Effector CD4-positive, alpha-beta T cell (primary cell): ENCODE measurements around the gene IRGC. TPM values are rescaled to one million over a fixed set of nuclear protein-coding genes. Genes with fewer than 3 reads are reported as not detected.
"Not testable (repeated sequence)": the region's sequence is repeated elsewhere in the genome, so short reads cannot be mapped to it uniquely, and the experiment has no call there.

ENCODE experiments used
- DNase-seq: peaks from one replicate; pipeline ENCODE4 v3.0.0-alpha.2; 2020
- total RNA-seq: gene quantifications from one replicate; lab custom pipeline; 2026; lab: John Stamatoyannopoulos, UW

The IRGC gene, protein sequence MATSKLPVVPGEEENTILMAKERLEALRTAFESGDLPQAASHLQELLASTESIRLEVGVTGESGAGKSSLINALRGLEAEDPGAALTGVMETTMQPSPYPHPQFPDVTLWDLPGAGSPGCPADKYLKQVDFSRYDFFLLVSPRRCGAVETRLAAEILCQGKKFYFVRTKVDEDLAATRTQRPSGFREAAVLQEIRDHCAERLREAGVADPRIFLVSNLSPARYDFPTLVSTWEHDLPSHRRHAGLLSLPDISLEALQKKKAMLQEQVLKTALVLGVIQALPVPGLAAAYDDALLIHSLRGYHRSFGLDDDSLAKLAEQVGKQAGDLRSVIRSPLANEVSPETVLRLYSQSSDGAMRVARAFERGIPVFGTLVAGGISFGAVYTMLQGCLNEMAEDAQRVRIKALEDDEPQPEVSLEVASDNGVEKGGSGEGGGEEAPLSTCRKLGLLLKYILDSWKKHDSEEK
- total RNA-seq: not detected

DNA sequence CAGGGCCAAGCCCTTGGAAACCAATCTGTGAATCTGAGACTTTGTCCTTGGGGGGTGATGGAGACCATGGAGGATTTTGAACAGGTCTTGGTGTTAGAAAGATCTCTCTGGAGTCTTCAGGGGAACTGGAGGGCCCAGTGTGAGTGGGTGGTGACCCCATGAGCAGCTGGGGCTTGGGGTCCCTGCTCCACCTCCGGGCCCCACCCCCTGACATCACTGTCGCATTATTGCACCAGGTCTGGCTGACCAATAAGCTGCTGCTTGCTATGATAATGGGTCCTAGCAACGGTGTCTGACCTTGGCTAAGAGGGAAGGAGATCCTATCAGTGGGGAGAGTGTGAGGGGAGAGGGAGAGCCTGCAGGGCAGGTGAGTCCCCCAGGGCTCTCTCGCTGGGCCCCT lies at the start of gene IRGC:
IRGC (plus strand) TSS at position 301 of the 400 bp plus-strand sequence. CDS start 2,483 bp downstream, outside the sequence.
- DNase-seq: no peak

DNA sequence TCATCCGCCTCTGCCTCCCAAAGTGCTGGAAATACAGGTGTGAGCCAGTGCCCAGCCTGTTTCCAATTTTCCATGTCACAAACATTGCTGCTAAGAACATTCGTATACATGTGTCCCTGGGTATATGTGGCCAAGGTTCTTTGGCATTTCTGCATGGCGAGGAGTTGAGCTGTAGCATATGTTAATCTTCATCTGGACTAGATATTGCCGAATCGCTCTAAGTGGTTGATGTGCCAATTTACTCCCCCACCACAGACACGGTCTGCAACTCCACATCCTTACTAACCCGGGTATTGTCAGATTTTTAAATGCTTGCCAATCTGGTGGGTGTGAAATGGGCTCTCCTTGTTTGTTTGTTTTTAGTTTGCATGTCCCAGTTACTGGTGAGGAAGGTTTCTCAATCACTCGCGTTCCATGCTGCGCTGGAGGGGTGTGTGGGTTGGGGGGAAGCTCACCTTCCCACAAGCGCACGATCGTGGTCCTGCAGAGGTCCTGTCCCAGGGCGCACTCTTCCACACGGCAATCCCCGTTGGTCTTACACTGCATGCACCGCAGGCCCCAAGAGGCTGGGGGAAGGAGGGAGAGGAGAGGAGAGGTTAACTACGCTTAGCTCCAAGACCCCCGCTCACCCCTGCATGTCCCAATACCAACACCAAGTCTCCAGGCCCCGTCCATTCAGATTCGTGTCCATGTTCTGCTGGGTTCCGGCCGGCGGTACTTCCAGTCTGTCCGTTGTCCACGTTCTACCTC lies 48.6 kb upstream of the IRGC start:
- DNase-seq: no peak

DNA sequence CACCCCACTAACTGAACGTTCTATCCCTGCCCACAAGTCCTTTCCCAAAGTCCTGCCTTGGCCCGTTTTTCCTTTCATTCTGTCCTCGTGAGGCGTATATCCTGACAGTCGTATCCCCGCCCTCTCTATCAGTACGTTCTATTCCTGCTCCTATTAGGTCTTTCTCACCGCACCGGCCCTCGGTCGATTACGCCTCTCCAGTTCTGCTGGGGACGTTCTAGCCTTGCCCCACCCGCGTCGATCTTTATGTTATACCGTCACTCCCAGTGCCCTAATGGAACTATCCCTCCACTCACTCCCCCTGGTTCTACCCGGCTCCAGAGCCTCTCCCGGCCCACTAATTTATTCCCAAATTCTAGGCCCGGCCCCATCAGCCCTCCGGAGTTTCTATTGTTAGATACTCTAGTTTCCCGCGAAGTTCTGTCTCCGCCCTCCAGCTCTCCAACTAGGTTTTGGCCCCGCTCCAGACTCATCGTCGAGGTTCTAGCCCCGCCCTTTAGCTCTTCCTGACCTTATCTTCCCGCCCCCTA lies 47.9 kb upstream of the IRGC start:
- no peak for DNase-seq

DNA sequence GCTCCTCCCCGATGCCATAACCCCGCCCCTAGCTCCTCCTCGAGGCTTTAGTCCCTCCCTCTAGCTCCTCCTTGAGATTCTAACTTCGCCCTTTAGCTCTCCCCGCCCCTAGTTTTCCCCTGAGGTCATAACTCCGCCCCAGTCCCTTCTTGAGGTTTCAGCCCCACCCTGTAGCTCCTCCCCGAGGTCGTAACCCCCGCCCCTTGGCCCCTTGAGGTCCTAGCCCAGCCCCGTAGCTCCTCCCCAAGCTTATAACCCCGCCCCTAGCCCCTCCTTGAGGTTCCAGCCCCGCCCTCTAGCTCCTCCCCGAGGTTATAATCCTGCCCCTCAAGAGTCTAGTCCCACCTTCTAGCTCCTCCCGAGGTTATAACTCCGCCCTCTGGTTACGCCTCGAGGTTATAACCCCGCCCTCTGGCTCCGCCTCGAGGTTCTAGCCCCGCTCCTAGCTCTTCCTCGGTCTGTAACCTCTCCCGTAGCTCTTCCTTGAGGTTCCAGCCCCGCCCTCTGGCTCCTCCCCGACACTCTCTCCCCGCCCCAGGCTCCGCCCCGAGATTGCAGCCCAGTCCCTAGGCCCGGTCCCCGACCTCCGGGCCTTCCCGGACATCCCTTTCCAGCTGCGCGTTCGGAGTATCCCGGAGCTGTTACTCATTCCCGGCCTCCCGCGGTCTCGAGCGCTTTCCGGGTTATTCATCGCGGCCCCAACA lies 47.3 kb upstream of the IRGC start:
- peak; percentile 92 for DNase-seq

DNA sequence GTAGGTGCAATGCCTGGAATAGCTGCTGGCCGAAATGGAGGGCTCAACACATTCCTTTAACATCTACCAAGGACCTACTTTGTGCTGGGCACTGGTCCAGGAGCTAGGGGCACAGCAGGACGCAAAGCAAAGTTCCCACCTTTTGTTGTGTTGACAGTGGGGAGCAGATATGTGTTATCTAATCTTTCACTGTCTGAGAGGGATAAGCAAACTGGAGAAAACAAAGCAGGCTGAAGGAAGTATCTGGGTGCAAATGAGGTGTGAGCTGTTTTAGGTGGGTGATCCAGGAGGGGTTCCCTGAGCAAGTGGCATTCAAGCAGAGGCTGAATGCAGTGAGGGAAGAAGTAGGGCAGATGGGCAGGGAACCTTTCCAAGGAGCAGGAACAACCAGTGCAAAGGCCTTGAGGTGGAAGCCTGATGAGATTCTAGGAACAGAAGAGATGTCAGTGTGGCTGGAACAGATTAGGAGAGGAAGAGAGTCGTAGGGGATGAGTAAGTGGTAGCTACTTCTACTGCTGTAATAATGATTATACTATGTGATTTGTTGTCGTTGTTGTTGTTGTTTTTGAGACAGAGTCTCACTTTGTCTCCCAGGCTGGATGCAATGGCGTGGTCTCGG lies 43.7 kb upstream of the IRGC start:
- no peak for DNase-seq

DNA sequence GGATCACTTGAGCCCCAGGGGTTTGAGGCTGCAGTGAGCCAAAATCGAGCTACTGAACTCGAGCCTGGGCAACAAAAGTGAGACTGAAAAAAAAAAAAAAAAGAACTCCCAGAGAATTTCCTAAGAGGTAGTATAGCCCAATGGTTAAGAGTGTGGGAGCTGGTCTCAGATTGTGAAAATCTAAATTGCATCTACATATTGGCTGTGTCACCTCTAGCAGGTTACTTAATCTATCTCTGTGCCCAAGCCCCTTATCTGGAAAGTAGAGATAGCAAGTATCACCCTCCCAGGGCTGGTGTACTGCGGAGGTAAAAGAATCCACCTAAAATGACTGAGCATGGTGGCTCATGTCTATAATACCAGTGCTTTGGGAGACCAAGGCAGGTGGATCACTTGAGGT lies 42.2 kb upstream of the IRGC start:
- no peak for DNase-seq

DNA sequence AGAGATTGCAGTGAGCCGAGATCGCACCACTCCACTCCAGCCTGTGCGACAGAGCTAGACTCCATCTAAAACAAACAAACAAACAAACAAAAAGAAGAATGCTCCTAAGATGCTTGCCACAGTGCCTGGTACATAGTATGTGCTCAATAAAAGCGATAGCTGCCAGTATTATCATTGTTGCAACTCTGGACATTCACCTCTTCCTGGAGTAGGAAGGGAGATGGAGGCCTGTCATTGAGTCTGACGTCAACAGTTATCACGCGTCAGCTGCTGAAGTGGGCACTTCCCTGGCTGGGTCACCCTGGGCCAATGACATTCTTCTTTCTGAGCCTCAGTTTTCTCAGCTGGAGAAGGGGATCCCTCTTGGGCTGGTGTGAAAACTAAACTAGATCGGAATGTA lies 41.7 kb upstream of the IRGC start:
- no peak for DNase-seq

DNA sequence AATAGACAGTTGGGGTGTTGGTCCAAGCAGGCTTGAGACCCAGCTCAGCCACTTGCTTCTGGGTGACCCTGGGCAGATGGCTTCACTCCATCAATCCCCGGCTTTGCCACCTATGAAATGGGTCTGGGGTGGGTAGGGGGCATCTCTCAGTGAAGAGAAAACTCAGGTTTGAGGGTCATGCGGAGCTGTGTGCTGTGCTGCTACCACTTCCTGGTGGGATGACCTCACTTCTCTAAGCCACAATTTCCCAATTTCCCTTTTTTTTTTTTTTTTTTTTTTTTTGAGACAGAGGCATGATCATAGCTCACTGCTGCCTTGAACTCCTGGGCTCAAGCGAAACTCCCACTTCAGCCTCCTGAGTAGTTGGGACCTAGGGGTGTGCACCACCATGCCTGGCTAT lies 41.3 kb upstream of the IRGC start:
- no peak for DNase-seq

DNA sequence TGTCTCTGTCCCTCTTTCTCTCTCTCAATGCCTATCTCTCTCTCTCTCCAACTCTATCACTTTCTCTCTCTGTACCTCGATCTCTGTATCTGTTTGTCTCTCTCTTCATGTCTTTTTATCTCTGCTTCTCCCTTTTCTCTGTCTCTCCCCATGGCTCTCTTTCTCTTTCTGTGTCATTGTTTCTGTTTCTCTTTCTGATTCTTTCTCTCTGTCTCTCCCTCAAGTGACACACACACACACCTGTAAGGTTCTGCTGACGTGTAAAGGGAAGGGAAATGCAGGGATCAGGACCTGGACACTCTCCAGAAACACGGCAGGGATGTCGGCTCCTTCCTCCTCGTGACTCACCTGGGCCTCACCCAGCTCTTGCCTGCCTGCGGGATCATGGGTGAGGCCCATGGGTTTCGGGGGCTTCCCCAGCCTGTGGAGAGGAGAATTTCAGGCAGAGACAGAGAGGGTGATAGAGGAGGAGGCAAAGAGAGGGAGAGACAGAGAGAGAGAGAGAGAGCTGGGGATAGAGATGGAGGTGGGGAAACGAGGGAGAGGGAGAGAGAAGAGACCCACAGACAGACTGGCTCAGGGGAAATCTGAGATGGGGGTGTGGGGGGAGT lies 40.5 kb upstream of the IRGC start:
- no peak for DNase-seq

DNA sequence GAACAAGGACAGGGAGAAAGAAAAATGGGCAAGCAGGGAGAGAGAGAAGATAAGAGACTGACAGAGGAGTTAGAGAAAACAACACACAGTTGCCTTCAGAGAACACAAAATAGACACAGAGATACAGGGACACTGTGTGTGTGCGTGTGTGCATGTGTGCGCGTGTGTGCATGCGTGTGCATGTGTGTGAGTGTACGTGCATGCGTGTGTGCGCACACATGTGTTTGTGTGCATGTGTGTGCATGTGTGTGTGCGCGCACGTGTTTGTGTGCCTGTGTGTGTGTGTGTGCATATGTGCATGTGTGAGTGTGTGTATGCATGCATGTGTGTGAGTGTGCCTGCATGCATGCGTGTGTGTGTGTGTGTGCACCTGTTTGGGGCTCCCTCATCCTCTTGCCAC lies 40.0 kb upstream of the IRGC start:
- DNase-seq: no peak

DNA sequence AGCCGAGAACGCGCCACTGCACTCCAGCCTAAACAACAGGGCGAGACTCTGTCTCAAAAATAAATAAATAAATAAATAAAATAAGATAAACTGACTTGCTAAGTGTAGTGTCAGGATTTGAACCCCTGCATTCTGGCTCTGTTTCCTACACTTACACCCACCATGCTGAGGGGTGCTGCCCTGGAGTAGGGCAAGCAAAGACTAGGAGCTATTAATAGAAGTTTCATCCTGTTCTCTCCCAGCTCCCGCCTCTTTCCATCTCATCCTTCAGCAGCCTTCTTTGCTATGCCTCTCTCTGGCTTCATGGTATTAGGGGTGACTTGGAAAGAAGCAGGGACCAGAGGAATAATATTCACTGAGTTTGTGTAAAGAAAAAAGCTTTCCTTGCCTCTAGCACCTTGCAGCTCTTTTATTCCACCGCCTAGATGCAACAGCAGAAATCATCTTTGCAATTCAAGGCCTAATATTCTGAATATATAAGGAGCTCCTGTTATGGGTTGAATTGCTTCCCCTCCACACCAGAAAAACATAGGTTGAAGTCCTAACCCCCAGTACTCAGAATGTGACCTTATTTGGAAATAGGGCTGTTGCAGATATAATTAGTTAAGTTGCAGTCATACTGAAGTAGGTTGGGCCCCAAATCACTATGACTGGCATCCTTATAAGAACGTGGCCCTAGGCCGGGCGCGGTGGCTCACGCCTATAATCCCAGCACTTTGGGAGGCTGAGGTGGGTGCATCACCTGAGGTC lies 37.2 kb upstream of the IRGC start:
- DNase-seq: no peak

DNA sequence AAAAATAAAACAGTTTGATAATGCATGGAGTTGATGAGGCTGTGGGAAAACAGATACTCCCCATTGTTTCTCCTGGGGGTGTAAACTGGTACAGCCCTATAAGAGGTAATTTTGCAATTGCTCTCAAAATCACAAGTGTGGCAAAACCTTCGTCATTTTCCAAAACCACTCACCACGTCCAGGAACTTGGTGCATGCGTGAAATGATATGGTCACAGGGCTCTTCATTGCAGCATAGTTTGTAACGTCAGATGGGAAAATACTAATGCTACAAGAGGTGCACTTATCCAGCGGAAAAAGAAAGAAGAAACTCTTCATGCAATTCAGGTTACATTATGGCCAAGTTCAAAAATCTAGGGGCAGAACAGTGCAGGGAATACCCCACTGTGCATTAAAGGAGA lies 34.1 kb upstream of the IRGC start:
- no peak for DNase-seq

DNA sequence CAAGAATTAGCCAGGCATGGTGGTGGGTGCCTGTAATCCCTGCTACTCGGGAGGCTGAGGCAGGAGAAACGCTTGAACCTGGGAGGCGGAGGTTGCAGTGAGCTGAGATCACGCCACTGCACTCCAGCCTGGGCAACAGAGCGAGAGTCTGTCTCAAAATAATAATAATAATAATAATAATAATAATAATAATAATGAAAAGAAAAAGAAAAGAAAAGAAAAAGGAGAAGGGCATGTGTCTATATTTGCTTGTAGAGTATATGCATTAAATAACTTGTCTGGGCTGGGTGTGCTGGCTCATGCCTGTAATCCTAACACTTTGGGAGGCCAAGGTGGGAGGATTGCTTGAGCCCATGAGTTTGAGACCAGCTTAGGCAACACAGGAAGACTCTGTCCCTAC lies 33.6 kb upstream of the IRGC start:
- DNase-seq: not testable (repeated sequence)

DNA sequence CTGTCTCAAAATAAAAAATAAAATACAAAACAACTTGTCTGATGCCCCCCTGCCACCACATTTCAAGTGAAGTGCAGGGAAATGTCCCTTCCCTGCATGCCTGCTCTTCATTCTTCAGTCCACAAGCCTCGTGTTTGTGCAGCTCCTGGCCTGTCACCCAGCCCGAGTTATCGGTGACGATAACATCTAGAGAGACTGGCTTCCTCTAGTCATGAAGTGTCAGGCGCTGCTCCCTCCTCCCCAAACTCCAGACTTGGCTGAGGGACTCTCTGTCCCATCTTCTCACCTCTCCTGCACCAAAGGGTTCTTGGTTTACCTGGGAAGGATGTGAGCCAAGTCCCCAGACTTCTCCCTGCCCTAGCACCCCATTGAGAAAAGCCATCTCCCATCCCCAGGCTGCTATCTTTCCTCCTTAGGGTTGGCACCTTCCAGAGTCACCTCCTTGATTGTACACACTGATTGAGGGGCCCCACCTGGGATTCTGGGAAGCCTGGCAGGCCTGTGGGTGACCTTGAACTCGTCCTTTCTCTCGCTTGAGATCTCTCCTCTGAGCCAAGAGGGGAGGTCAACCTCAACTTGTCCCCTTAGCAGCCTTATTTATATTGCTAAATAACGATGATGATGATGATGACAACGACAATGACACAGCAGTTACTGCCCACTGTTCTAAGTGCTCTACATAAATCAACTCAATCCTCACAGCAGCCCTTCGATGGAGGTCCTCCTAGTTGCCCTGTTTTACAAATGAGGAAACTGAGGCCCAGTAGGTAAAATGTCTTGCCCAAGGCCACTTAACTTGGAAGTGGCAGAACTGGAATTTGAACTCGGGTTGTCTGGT lies 32.8 kb upstream of the IRGC start:
- DNase-seq: no peak

DNA sequence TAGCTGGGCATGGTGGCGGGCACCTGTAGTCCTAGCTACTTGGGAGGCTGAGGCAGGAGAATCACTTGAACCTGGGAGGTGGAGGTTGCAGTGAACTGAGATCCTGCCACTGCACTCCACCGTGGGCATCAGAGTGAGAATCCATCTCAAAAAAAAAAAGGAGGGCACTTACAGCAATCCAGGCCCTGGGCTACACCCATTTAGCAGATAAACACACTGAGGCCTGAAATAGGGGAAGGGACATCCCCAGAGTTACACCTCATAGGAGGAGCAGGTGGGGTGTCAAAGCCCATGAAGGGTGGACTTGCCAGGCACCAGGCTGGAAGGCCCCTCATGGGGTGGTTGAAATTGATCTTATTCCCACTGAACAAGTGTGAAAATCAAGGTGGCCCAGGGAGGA lies 32.0 kb upstream of the IRGC start:
- DNase-seq: no peak

DNA sequence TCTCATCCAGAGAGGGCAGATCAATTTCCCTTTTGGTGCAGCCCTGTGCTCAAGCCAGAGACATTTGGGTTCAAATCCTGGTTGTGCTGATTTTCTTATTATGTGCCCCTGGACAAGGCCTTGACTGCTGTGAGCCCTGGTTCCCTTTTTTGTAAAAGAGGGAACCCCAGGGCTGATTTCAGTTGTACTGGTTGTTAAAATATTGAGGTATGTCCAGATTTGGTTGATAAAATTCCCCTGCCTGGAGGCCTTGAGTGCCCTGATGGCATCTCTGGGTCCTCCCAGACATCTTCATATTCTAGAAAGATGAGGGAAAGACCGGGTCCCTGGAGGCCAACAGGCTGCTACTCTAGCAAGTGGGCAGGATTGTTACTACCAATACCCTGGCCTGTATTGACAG lies 31.6 kb upstream of the IRGC start:
- DNase-seq: no peak

DNA sequence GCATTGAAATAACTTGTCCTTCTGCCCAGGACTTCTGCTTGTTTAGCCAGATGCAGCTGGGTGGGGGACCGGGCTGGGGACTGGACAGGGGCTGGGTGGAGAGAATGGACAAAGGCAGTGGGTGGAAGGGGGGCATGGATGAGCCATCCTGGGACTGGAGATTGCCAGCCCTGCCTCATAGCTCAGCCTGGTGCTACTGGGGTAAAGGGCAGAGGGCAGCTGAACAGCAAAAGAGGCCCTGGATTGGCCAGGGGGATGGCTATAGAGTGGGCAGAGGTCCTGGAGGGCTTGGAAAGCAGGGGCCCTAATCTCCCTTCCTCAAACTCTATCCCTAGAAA lies 28.2 kb upstream of the IRGC start:
- DNase-seq: no peak

DNA sequence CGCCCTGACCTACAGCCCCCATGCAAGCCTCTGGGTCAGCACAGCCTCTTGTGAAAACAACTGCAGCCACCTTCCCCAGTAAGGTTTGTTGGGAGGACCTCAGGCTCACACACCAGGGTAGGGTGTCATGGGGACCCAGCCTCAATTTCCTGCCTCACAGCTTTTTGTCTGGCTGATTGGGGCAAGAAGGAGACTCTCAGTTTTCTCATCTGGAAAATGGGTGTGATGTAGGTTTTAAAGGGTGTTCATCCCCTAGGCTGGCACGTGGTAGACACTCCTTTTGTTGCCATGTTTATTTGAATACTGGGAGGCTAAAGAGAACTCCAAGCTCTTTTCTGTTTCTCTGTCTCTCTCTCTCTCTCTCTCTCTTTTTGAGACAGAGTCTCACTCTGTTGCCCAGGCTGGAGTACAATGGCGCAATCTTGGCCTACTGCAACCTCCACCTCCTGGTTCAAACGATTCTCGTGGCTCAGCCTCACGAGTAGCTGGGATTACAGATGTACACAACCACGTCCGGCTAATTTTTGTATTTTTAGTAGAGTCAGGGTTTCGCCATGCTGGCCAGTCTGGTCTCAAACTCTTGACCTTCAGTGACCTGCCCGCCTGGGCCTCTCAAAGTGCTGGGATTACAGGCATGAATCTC lies 27.7 kb upstream of the IRGC start:
- DNase-seq: no peak

DNA sequence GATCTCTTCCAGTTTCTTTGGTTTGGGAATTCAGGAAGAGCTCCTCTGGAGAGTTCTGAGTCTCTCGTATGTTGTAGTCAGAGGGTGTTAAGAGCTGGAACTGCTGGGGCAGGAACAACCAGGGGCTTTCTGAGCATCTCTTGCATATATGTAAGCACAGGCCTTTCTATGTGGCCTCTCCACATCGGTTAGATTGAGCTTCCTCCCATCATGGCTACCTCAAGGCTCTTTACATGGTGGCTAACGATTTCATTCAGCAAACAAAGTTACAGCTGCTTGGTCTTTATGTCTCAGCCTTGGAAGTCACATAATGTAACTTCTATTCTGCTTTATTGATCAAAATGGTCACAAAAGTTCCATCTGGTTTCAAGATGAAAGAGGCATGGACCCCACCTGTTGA lies 25.4 kb upstream of the IRGC start:
- DNase-seq: no peak

DNA sequence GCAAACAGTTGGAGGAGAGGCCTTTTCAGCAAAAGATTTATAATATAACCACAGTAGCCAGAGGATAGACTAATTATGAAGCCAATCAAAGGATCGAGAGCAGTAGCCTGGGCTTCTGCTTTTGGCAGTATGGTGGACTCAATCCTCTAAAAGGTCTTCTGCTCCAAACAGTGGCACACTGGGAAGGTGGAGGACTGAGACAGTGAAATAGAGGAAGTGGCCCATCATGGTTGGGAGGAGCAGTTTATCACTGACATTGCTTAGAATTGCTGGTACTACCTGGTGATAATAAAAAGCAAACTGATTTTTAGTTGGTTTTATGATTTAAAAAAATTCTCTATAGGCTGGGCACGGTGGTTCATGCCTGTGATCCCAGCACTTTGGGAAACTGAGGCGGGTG lies 25.0 kb upstream of the IRGC start:
- DNase-seq: no peak
